Mesendoderm (in vitro differentiated cells): ENCODE measurements around the gene LRRC4C.
A peak's percentile ranks its signal among the peaks of the same experiment; 100 is the strongest.

Experiments
- DNase-seq: peaks from one replicate; pipeline ENCODE4 v3.0.0; 2013
- H2AK5ac ChIP-seq: 2 replicates; pipeline ENCODE4 v1.6.1; 2013; ENCODE audit warnings: low read length, inconsistent platforms
- H2BK120ac ChIP-seq: 2 replicates; pipeline ENCODE4 v1.6.1; 2013; ENCODE audit warnings: low read depth, mild to moderate bottlenecking, low read length, moderate library complexity, mixed read lengths
- H2BK15ac ChIP-seq: replicated peaks from 2 replicates; pipeline ENCODE4 v1.6.1; 2013; ENCODE audit warnings: low read depth, mild to moderate bottlenecking, moderate library complexity
- H2BK5ac ChIP-seq: 2 replicates; pipeline ENCODE4 v1.6.1; 2013; ENCODE audit warnings: low read length, inconsistent platforms
- H3K18ac ChIP-seq: 2 replicates; pipeline ENCODE4 v1.6.1; 2013; ENCODE audit warnings: mild to moderate bottlenecking, low read length, mixed read lengths
- H3K23ac ChIP-seq: one replicate; pipeline ENCODE4 v1.6.1; 2013; ENCODE audit warnings: low read length
- H3K27ac ChIP-seq: 2 replicates; pipeline ENCODE4 v1.5.1; 2013; ENCODE audit warnings: low read depth, mild to moderate bottlenecking, inconsistent platforms, low read length, moderate library complexity
- H3K27me3 ChIP-seq: 2 replicates; pipeline ENCODE4 v1.6.1; 2013; ENCODE audit warnings: low read length, control low read depth, mild to moderate bottlenecking, inconsistent platforms; ENCODE audit not compliant: insufficient read depth, poor library complexity
- H3K36me3 ChIP-seq: 2 replicates; pipeline ENCODE4 v1.6.1; 2013; ENCODE audit warnings: low read length, inconsistent platforms; ENCODE audit not compliant: control insufficient read depth, insufficient read depth
- H3K4ac ChIP-seq: one replicate; pipeline ENCODE4 v1.6.1; 2013; ENCODE audit warnings: low read depth, mild to moderate bottlenecking, low read length, moderate library complexity
- H3K4me1 ChIP-seq: 2 replicates; pipeline ENCODE4 v1.6.1; 2013; ENCODE audit warnings: low read depth, low read length, inconsistent platforms; ENCODE audit not compliant: control insufficient read depth
- H3K4me2 ChIP-seq: 2 replicates; pipeline ENCODE4 v1.6.1; 2013; ENCODE audit warnings: low read length
- H3K4me3 ChIP-seq: 2 replicates; pipeline ENCODE4 v1.5.1; 2013; ENCODE audit warnings: mild to moderate bottlenecking, low read length
- H3K56ac ChIP-seq: one replicate; pipeline ENCODE4 v1.6.1; 2013; ENCODE audit warnings: low read length
- H3K79me1 ChIP-seq: 2 replicates; pipeline ENCODE4 v1.6.1; 2013; ENCODE audit warnings: low read length, inconsistent platforms
- H3K79me2 ChIP-seq: 2 replicates; pipeline ENCODE4 v1.6.1; 2013; ENCODE audit warnings: mild to moderate bottlenecking, low read length; ENCODE audit not compliant: control insufficient read depth, insufficient read depth
- H3K9ac ChIP-seq: 2 replicates; pipeline ENCODE4 v1.6.1; 2013; ENCODE audit warnings: low read length, inconsistent platforms
- H4K5ac ChIP-seq: one replicate; pipeline ENCODE4 v1.6.1; 2013; ENCODE audit warnings: low read length
- H4K8ac ChIP-seq: one replicate; pipeline ENCODE4 v1.6.1; 2013; ENCODE audit warnings: low read depth, mild to moderate bottlenecking, control low read depth, low read length, moderate library complexity
- WGBS: extraction: QIAGEN DNeasy Blood & Tissue Kit; methylation state at CpG from one replicate; pipeline ENCODE4 v1.1.7; 2013; ENCODE audit warnings: low lambda C conversion rate, missing lambda C conversion rate; ENCODE audit not compliant: insufficient coverage; ENCODE audit errors: extremely low coverage; 5-methylcytosine and 5-hydroxymethylcytosine counted together

The LRRC4C gene

DNA sequence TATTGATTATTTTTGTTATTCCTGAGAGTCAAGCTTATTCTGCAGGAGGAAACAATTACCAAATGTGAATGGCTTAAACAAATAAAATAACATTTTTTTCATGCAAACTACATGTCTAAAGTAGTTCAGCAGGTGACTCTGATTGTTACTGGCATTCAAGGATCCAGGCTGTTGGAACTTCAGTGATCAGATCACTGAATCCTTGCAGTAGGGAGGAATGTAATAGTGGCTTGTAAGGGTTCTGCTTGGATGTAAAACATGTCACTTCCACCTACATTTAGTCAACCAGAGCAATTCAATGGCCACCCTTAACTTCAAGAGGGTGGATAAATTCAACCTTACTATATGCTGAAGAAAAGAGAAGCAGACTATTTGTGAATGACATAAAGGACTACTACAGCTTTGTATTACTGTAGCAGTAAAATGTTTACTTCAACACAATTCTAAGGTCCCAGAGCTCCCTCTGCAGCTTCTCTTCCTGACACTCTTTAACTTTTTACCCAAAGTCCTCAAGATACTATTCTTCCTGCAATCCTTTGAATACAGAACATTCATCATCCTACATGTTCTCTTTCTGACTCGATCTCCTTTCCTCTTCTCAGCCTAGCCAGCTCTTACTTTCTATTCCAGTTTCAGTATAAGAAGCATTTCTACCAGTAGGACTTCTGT is 284.0 kb downstream of the LRRC4C start:
- H2BK15ac ChIP-seq: no peak overlapping the region
- no peaks in the 10 kb centered on the region for H3K79me1 ChIP-seq
- no peaks in the 10 kb centered on the region for H3K4me1 ChIP-seq
- H2AK5ac ChIP-seq: no peak overlapping the region
- H3K36me3 ChIP-seq: no peaks in the 10 kb centered on the region
- H3K18ac ChIP-seq: no peak overlapping the region
- H3K23ac ChIP-seq: no peak overlapping the region
- H3K79me2 ChIP-seq: no peaks in the 10 kb centered on the region
- H2BK120ac ChIP-seq: no peak overlapping the region
- no peak overlapping the region for H4K5ac ChIP-seq
- H3K4me3 ChIP-seq: no peak overlapping the region
- peak; percentile 29 for DNase-seq
- no CpG with 5 or more reads among the region's 1 CpG for WGBS
- no peak overlapping the region for H3K56ac ChIP-seq
- H2BK5ac ChIP-seq: no peak overlapping the region
- no peak overlapping the region for H3K27ac ChIP-seq
- no peak overlapping the region for H3K4me2 ChIP-seq
- H3K4ac ChIP-seq: no peak overlapping the region
- H3K27me3 ChIP-seq: no peaks in the 10 kb centered on the region
- no peak overlapping the region for H3K9ac ChIP-seq
- H4K8ac ChIP-seq: no peak overlapping the region

DNA sequence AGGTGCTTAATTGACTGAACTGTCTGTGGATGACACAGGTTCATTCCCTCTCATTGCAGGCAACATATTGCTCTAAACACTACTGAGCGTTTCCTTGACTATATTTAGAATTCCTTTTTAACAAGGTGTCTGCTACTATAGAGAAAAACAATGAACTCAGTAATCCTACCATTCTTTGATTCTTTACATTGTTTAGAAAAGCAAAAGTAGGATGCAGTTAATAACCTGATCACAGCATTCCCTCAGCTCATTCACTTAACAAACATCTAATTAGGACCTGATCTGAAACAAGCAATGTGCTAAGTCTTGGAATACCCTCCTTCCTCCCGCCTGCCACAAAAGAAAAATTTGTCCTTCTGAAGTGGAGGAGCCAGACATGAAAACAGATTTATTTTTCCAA is 313.1 kb downstream of the LRRC4C start:
- no peak overlapping the region for H2BK5ac ChIP-seq

DNA sequence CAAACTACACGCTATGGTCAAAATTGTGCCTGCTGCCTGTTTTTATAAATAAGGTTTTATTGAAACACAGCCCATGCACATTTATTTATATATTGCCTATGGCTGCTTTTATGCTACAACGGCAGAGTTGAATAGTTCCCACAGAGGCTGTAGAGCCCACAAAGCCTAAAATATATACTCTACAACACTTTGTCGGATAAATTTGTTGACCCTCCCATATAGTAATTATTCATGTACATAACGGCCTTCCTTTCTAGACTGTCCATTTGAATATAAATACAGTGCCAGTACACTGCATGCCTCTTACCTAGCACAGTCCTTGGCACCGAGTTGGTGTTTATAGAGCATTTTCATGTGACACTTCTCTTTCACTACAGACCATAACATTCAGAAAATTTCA is 314.0 kb downstream of the LRRC4C start:
- no peak overlapping the region for H2BK15ac ChIP-seq
- no peaks in the 10 kb centered on the region for H3K36me3 ChIP-seq
- H3K18ac ChIP-seq: no peak overlapping the region
- WGBS: no CpG with 5 or more reads among the region's 5 CpGs
- no peak overlapping the region for H3K56ac ChIP-seq
- H3K4me2 ChIP-seq: no peak overlapping the region
- no peaks in the 10 kb centered on the region for H3K4me1 ChIP-seq
- no peak overlapping the region for H4K5ac ChIP-seq
- no peak overlapping the region for H3K27ac ChIP-seq
- no peak overlapping the region for H3K4ac ChIP-seq
- no peaks in the 10 kb centered on the region for H3K79me2 ChIP-seq
- no peak overlapping the region for H3K9ac ChIP-seq
- no peaks in the 10 kb centered on the region for H3K79me1 ChIP-seq
- H2BK120ac ChIP-seq: no peak overlapping the region
- no peak overlapping the region for H2AK5ac ChIP-seq
- no peak for DNase-seq
- H3K23ac ChIP-seq: no peak overlapping the region
- H3K4me3 ChIP-seq: no peak overlapping the region
- no peaks in the 10 kb centered on the region for H3K27me3 ChIP-seq
- no peak overlapping the region for H4K8ac ChIP-seq
- no peak overlapping the region for H2BK5ac ChIP-seq

More for the DNA sequence above, 313.1 kb downstream of the LRRC4C start:
- Histone ChIP-seq H3K4me3 (no peak overlapping the region), H3K4ac (no peak overlapping the region), H3K27me3 (no peaks in the 10 kb centered on the region), H2BK15ac (no peak overlapping the region), H2BK120ac (no peak overlapping the region), H3K56ac (no peak overlapping the region), H4K8ac (no peak overlapping the region), H3K23ac (no peak overlapping the region), H3K18ac (no peak overlapping the region), H3K4me2 (no peak overlapping the region), H3K79me2 (no peaks in the 10 kb centered on the region), H3K36me3 (no peaks in the 10 kb centered on the region), H4K5ac (no peak overlapping the region), H2AK5ac (no peak overlapping the region), H3K27ac (no peak overlapping the region), H3K9ac (no peak overlapping the region), H3K4me1 (no peaks in the 10 kb centered on the region), H3K79me1 (no peaks in the 10 kb centered on the region)
- DNase-seq: no peak
- no CpG with 5 or more reads among the region's 2 CpGs for WGBS

DNA sequence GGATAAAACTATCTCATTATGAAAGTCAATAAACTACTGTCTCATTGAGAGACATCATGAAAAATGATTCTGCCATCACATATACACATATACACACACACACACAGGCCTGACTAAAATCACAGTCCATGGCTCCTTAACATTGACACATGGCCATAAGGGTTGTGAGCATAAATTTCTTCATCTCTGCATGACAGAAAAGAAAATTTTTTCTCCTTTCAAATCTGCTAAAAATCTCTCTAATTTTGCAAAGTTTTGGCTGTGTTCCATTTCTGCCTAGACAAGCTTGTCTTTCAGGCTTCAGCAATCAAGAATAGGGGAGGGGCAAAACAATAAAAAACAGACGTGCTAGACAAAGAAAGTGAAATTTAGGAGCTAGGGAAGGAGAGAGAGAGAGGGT is 324.5 kb downstream of the LRRC4C start:
- Histone ChIP-seq H3K27me3 (no peaks in the 10 kb centered on the region), H3K18ac (no peak overlapping the region), H3K4me2 (no peak overlapping the region), H2BK5ac (no peak overlapping the region), H3K56ac (no peak overlapping the region), H4K8ac (no peak overlapping the region), H3K4me1 (no peaks in the 10 kb centered on the region), H3K79me2 (no peaks in the 10 kb centered on the region), H3K4ac (no peak overlapping the region), H3K4me3 (no peak overlapping the region), H3K23ac (no peak overlapping the region), H2BK120ac (no peak overlapping the region), H3K36me3 (no peaks in the 10 kb centered on the region), H4K5ac (no peak overlapping the region), H3K27ac (no peak overlapping the region), H2AK5ac (no peak overlapping the region), H2BK15ac (no peak overlapping the region), H3K79me1 (no peaks in the 10 kb centered on the region), H3K9ac (no peak overlapping the region)
- no peak for DNase-seq
- WGBS: no CpG with 5 or more reads among the region's 1 CpG

DNA sequence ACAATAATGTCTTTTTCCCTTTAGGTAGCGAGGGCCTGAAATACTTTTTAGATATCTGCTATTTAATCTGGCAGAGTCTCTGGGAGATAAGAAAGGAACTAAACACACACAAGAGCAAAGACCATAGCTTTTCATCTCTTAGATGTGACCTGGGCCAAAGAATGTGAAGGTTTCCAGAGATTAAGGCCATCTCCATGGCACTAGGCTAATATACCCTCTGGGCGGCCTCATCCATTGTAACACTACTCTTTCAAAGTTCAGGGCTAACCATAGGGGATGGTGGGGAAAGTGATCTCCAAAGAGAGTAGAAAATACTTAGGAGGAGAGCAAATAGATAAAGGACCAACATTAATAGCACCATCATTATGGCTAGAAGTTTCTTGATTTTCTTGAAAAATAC is 326.4 kb downstream of the LRRC4C start:
- Histone ChIP-seq H3K79me2 (no peaks in the 10 kb centered on the region), H3K27me3 (no peaks in the 10 kb centered on the region), H4K5ac (no peak overlapping the region), H3K36me3 (no peaks in the 10 kb centered on the region), H2BK120ac (no peak overlapping the region), H3K56ac (no peak overlapping the region), H2AK5ac (no peak overlapping the region), H3K4me2 (no peak overlapping the region), H3K18ac (no peak overlapping the region), H3K4ac (no peak overlapping the region), H3K4me3 (no peak overlapping the region), H2BK15ac (no peak overlapping the region), H3K23ac (no peak overlapping the region), H3K4me1 (no peaks in the 10 kb centered on the region), H2BK5ac (no peak overlapping the region), H3K9ac (no peak overlapping the region), H4K8ac (no peak overlapping the region), H3K27ac (no peak overlapping the region), H3K79me1 (no peaks in the 10 kb centered on the region)
- no CpG with 5 or more reads among the region's 2 CpGs for WGBS
- DNase-seq: peak; percentile 12

DNA sequence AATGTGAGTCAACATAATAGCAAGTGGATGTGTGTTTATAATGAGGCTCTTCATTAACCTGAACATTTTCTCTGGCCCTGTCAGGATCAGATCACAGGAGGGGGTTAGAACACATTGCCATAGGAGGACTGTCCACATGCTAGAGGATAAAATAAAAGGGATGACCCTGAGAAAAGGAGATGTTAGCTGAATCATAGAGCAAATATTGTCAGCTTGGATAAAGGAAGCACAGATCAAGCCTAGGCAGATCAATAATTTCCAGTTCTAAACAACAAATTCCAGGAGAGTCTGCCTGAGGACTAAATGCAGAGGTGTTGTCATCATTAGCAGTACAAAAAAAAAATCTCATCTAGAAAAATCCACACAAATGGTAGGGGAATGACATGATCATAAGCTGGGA is 337.9 kb downstream of the LRRC4C start:
- Histone ChIP-seq H2AK5ac (no peak overlapping the region), H3K79me2 (no peaks in the 10 kb centered on the region), H3K27me3 (no peaks in the 10 kb centered on the region), H4K8ac (no peak overlapping the region), H3K4ac (no peak overlapping the region), H3K4me3 (no peak overlapping the region), H3K4me2 (no peak overlapping the region), H3K23ac (no peak overlapping the region), H3K9ac (no peak overlapping the region), H3K18ac (no peak overlapping the region), H2BK5ac (no peak overlapping the region), H3K56ac (no peak overlapping the region), H3K36me3 (no peaks in the 10 kb centered on the region), H3K4me1 (no peaks in the 10 kb centered on the region), H3K79me1 (no peaks in the 10 kb centered on the region), H2BK120ac (no peak overlapping the region), H2BK15ac (no peak overlapping the region), H3K27ac (no peak overlapping the region), H4K5ac (no peak overlapping the region)
- no peak for DNase-seq
